Measurements from ENCODE around the gene MYOG. TPM values are rescaled to one million over a fixed set of nuclear protein-coding genes. Genes with fewer than 3 reads are reported as not detected.

MYOG gene
- not detected in 2 replicates for total RNA-seq

GRCh38 chr1:203085528-203086406, at the start of gene MYOG:
MYOG (minus strand) TSS chr1:203086012; CDS start chr1:203085961, 51 bp downstream.

GRCh38 chr1:203127666-203128430, 42.0 kb upstream of the MYOG start, which contains the start of gene ADORA1:
ADORA1 (plus strand) TSS chr1:203127726; CDS start chr1:203128842, 1,116 bp downstream.

Other genes starting within 250 kb of the MYOG start
- gene RABIF, start 196.9 kb downstream of the MYOG start, total RNA-seq: 7.2 and 7.3 TPM in 2 replicates
- 29.5 and 35.0 TPM in 2 replicates for gene KLHL12, start 158.8 kb downstream of the MYOG start, total RNA-seq
- gene ADIPOR1, start 127.7 kb downstream of the MYOG start, total RNA-seq: 71.1 and 90.7 TPM in 2 replicates
- gene CYB5R1, start 118.8 kb downstream of the MYOG start, total RNA-seq: 45.2 and 46.2 TPM in 2 replicates
- gene TMEM183A, start 78.6 kb downstream of the MYOG start, total RNA-seq: 103 TPM in 2 replicates
- gene PPFIA4, start 59.5 kb downstream of the MYOG start, total RNA-seq: 29.6 and 50.0 TPM in 2 replicates
- gene ADORA1, start 41.7 kb upstream of the MYOG start, total RNA-seq: 15.8 and 20.2 TPM in 2 replicates
- gene MYBPH, start 89.8 kb upstream of the MYOG start, total RNA-seq: 0.52 and 0.54 TPM in 2 replicates
- gene CHI3L1, start 100.7 kb upstream of the MYOG start, total RNA-seq: 5,061 and 6,408 TPM in 2 replicates
- under 0.01 TPM in 2 replicates for gene CHIT1, start 143.7 kb upstream of the MYOG start, total RNA-seq
- gene BTG2, start 219.5 kb upstream of the MYOG start, total RNA-seq: 21.4 and 37.2 TPM in 2 replicates

Data from articular chondrocyte of knee joint (primary cell).